Medulla oblongata (tissue), 1 donor: ENCODE measurements around the gene FAM240A.

ENCODE experiments used
- DNase-seq: peaks from one replicate; pipeline ENCODE4 v3.0.0-alpha.2; 2015; ENCODE audit errors: extremely low spot score

The FAM240A gene

GRCh38 chr3:46674031-46674845 is 61.9 kb downstream of the FAM240A start:
- no peak for DNase-seq

GRCh38 chr3:46675426-46675825 is 63.1 kb downstream of the FAM240A start:
- DNase-seq, result no peak
